IMR-90 (cell line): ENCODE results near the gene FKRP. TPM values are rescaled to one million over a fixed set of nuclear protein-coding genes. Genes with fewer than 3 reads are reported as not detected.

Experiments
- ATAC-seq: fragments of 200-7000 bp; cut with Tn5 transposase; 2 replicates; pipeline ENCODE4 v1.9.1; 2020; ENCODE audit warnings: low read depth, mild to moderate bottlenecking, moderate library complexity
- BruUV-seq: library from RNA; stranded (reverse); fragments of 400-500 nt; replicated peaks from 2 replicates; lab custom pipeline; 2021; lab: Mats Ljungman, UMichigan
- CTCF ChIA-PET: fragments of 300-600 bp; formaldehyde crosslinking; extraction: SDS; loops from one replicate; lab custom pipeline; 2021; ENCODE audit warnings: antibody characterized with exemption; lab: Yijun Ruan, JAX
- POLR2A ChIA-PET: fragments of 300-600 bp; sonication (Branson Sonifier 250); formaldehyde crosslinking; loops from one replicate; lab custom pipeline; 2022; ENCODE audit warnings: antibody characterized with exemption; ENCODE audit not compliant: unreplicated experiment; lab: Charles Lee
- DNase-seq: peaks from one replicate; pipeline ENCODE4 v3.0.0; 2013
- H2AFZ ChIP-seq: replicated peaks from 2 replicates; pipeline ENCODE3; 2013; ENCODE audit warnings: low read length, mild to moderate bottlenecking; ENCODE audit not compliant: poor library complexity
- H2AK5ac ChIP-seq: 2 replicates; pipeline ENCODE4 v1.6.1; 2013; ENCODE audit warnings: low read depth, low read length, inconsistent platforms
- H2AK9ac ChIP-seq: replicated peaks from 2 replicates; pipeline ENCODE3; 2013; ENCODE audit warnings: mild to moderate bottlenecking, low read depth, low read length, moderate library complexity; ENCODE audit not compliant: poor library complexity
- H2BK120ac ChIP-seq: 2 replicates; pipeline ENCODE4 v1.6.1; 2013; ENCODE audit warnings: low read depth, low read length, inconsistent platforms
- H2BK15ac ChIP-seq: 3 replicates; pipeline ENCODE4 v1.6.1; 2013; ENCODE audit warnings: low read depth, low read length, inconsistent platforms
- H2BK20ac ChIP-seq: 2 replicates; pipeline ENCODE4 v1.6.1; 2013; ENCODE audit warnings: low read depth, mild to moderate bottlenecking, inconsistent platforms, low read length, moderate library complexity
- H2BK5ac ChIP-seq: 2 replicates; pipeline ENCODE4 v1.6.1; 2013; ENCODE audit warnings: mild to moderate bottlenecking, low read depth, low read length, inconsistent platforms; ENCODE audit not compliant: poor library complexity, severe bottlenecking
- H3K14ac ChIP-seq: replicated peaks from 2 replicates; pipeline ENCODE4 v1.6.1; 2013; ENCODE audit warnings: low read depth, low read length, inconsistent platforms
- H3K18ac ChIP-seq: 2 replicates; pipeline ENCODE4 v1.6.1; 2013; ENCODE audit warnings: low read depth, low read length, control low read depth
- H3K23ac ChIP-seq: 2 replicates; pipeline ENCODE4 v1.6.1; 2013; ENCODE audit warnings: low read depth, low read length, inconsistent platforms
- H3K27ac ChIP-seq: 2 replicates; pipeline ENCODE4 v1.5.1; 2013; ENCODE audit warnings: mild to moderate bottlenecking, control low read depth, low read length; ENCODE audit not compliant: insufficient read depth
- H3K27me3 ChIP-seq: 2 replicates; pipeline ENCODE4 v1.6.1; 2013; ENCODE audit warnings: low read length; ENCODE audit not compliant: control insufficient read depth, insufficient read depth
- H3K36me3 ChIP-seq: 2 replicates; pipeline ENCODE4 v1.6.1; 2013; ENCODE audit warnings: low read length, mixed read lengths; ENCODE audit not compliant: control insufficient read depth, insufficient read depth
- H3K4ac ChIP-seq: 2 replicates; pipeline ENCODE4 v1.6.1; 2013; ENCODE audit warnings: low read depth, low read length, inconsistent platforms
- H3K4me1 ChIP-seq: 2 replicates; pipeline ENCODE4 v1.6.1; 2013; ENCODE audit warnings: low read length, mixed read lengths; ENCODE audit not compliant: control insufficient read depth, insufficient read depth
- H3K4me2 ChIP-seq: 2 replicates; pipeline ENCODE4 v1.6.1; 2013; ENCODE audit warnings: low read depth, mild to moderate bottlenecking, control low read depth, low read length, moderate library complexity
- H3K4me3 ChIP-seq: 2 replicates; pipeline ENCODE4 v1.5.1; 2013; ENCODE audit warnings: low read depth, mild to moderate bottlenecking, control low read depth, low read length, moderate library complexity; ENCODE audit not compliant: insufficient read depth
- H3K56ac ChIP-seq: 2 replicates; pipeline ENCODE4 v1.6.1; 2013; ENCODE audit warnings: low read length, inconsistent platforms; ENCODE audit not compliant: insufficient read depth; ENCODE audit errors: extremely low read depth
- H3K79me1 ChIP-seq, 2 experiments: 2 replicates each; pipeline ENCODE4 v1.6.1; 2013; ENCODE audit warnings: low read length in 2 of 2, inconsistent platforms in 1 of 2, low read depth in 1 of 2
- H3K9ac ChIP-seq: 2 replicates; pipeline ENCODE4 v1.6.1; 2013; ENCODE audit warnings: low read depth, low read length, control low read depth
- H3K9me1 ChIP-seq: 2 replicates; pipeline ENCODE4 v1.6.1; 2013; ENCODE audit warnings: low read length, inconsistent platforms; ENCODE audit not compliant: insufficient read depth
- H3K9me3 ChIP-seq: 2 replicates; pipeline ENCODE4 v1.6.1; 2013; ENCODE audit warnings: low read length; ENCODE audit not compliant: control insufficient read depth, insufficient read depth
- H4K20me1 ChIP-seq: 2 replicates; pipeline ENCODE4 v1.6.1; 2013; ENCODE audit warnings: low read length, inconsistent platforms; ENCODE audit not compliant: insufficient read depth
- H4K5ac ChIP-seq: 2 replicates; pipeline ENCODE4 v1.6.1; 2013; ENCODE audit warnings: mild to moderate bottlenecking, low read depth, low read length, control low read depth
- H4K8ac ChIP-seq, 2 experiments: 2 replicates each; pipeline ENCODE4 v1.6.1; 2013; ENCODE audit warnings: low read depth in 2 of 2, low read length in 2 of 2, control low read depth in 1 of 2, inconsistent platforms in 1 of 2
- H4K91ac ChIP-seq: 2 replicates; pipeline ENCODE4 v1.6.1; 2013; ENCODE audit warnings: low read depth, low read length, inconsistent platforms; ENCODE audit not compliant: insufficient read depth
- CHD1 ChIP-seq: IDR thresholded peaks from 2 replicates; pipeline ENCODE4 v1.6.1; 2012; ENCODE audit warnings: low read depth, low read length, improper control_type of control experiment
- WGBS, 2 experiments: methylation state at CpG; one replicate each; pipeline versions ENCODE4 v1.1.5 to v1.1.7; 2013; ENCODE audit warnings: missing lambda C conversion rate in 2 of 2; ENCODE audit not compliant: insufficient read length in 1 of 2; ENCODE audit errors: extremely low coverage in 2 of 2; 5-methylcytosine and 5-hydroxymethylcytosine counted together
- dilution Hi-C: fragments of 300-500 bp; cut with HindIII; formaldehyde crosslinking; loops from one replicate; pipeline ENCODE4 v1.14.3; 2018; ENCODE audit warnings: low sequenced_read_pairs; ENCODE audit not compliant: unreplicated experiment
- in situ Hi-C: fragments of 300-500 bp; cut with MboI; formaldehyde crosslinking; loops from 3 replicates; pipeline ENCODE4 v1.14.3; 2019; ENCODE audit warnings: low sequenced_read_pairs, inconsistent platforms, mixed read lengths
- intact Hi-C: fragments of 100-400 bp; cut with micrococcal nuclease; formaldehyde crosslinking; loops from 2 replicates; pipeline ENCODE4 v1.10.0; 2022
- polyA plus RNA-seq, 3 experiments: library from polyadenylated mRNA; depleted of rRNA; stranded (reverse); fragments of >200 nt; gene quantifications; 2 replicates each; pipeline ENCODE4 v1.2.3, GENCODE V29; 2012; ENCODE audit warnings: low replicate concordance in 1 of 3
- total RNA-seq: library from RNA; depleted of rRNA; stranded (reverse); fragments of >200 nt; gene quantifications from 2 replicates; pipeline ENCODE4 v1.2.3, GENCODE V29; 2012

The FKRP gene
- total and polyA plus RNA-seq, 2 of the 4 experiments (the other 2 are of a cell fraction), result 6.1 to 25.3 TPM

DNA sequence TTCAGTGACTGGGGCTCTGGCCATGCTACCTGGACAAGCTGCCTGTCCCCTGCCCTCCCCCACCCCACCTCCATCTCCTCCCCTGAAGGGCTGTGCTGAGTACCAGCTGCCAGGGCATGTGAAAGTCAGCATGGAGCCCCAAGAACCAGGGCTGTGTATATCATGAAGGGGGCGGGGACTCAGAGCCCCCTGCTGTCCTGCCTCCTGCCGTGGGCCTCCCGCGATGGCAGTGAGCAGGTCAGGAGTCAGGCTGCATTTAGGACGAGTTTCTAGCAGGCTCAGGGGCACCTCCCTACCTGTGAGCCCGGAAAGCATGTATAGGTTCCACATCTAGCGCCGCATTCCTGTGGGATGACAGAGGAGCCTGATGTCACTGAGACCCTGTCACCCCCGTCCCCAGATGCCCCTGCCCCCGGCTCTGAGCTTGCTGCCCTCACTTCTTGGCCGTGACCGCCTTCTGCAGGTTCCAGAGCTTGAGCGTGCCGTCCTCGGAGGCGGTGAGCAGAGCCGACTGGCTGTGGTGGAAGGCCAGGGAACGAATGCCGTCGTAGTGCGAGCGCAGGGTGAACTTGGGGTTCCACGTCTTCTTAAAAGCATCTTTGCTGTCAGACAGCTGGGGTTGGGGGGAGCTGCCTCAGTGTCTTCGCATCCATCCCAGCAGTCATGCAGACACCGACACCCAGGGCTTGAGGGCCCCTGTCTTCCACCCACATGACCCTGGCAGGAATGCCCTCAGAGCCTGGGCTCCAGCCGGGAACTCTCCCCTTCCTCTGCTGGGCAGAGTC is 20.6 kb upstream of the FKRP start:
- Histone ChIP-seq H3K27ac (no peak overlapping the region), H2AK9ac (no peak overlapping the region), H3K36me3 (peaks cover 90% of the 10 kb centered on the region), H3K23ac (no peak overlapping the region), H4K5ac (no peak overlapping the region), H3K56ac (no peak overlapping the region), H3K4me2 (no peak overlapping the region), H4K20me1 (peaks cover 38% of the 10 kb centered on the region), H2BK5ac (no peak overlapping the region), H3K27me3 (no peaks in the 10 kb centered on the region), H2AFZ (no peak overlapping the region), H3K79me1 (peaks cover 25 to 66% of the 10 kb centered on the region in 2 experiments), H2BK120ac (no peak overlapping the region), H3K4me3 (no peak overlapping the region), H3K9me1 (0 out of 2 replicates have a peak, but pooled peaks cover 2% of the 10 kb centered on the region), H2AK5ac (no peak overlapping the region), H4K8ac (no peak overlapping the region), H4K91ac (no peak overlapping the region), H3K18ac (no peak overlapping the region), H3K9me3 (no peaks in the 10 kb centered on the region), H2BK15ac (no peak overlapping the region), H3K4ac (no peak overlapping the region), H2BK20ac (no peak overlapping the region), H3K14ac (no peak overlapping the region), H3K4me1 (peaks cover 2% of the 10 kb centered on the region; the same call in 1 of the 2 replicates), H3K9ac (no peak overlapping the region)
- ATAC-seq, result no peak
- no TSS peak for BruUV-seq
- intact Hi-C loops (no loop called here), in situ Hi-C loops (no loop called here), dilution Hi-C loops (no loop called here)
- no peak for DNase-seq
- WGBS, 2 experiments, result 89% methylated on average over 15 of the region's 26 CpGs; no CpG with 5 or more reads in 1 of the 2 experiments
- TF ChIP-seq CHD1, result no peak
- CTCF ChIA-PET, result no interaction called here
- POLR2A ChIA-PET, result no interaction called here
